ENCODE results near the gene HOXC10. TPM values are rescaled to one million over a fixed set of nuclear protein-coding genes. Genes with fewer than 3 reads are reported as not detected.

HOXC10 gene
- total RNA-seq, 1 donor from 2014 or later: not detected

- no peak overlapping the region for H3K27ac Mint-ChIP-seq (ENCODE audit: unreplicated experiment)
- no peak overlapping the region for H3K4me3 Mint-ChIP-seq (ENCODE audit: unreplicated experiment)
- H3K9me3 Mint-ChIP-seq (ENCODE audit: unreplicated experiment): no peaks in the 10 kb centered on the region
- no peak for DNase-seq (ENCODE audit: extremely low spot score, unreplicated experiment)
- H3K36me3 Mint-ChIP-seq (ENCODE audit: unreplicated experiment): no peaks in the 10 kb centered on the region
- peaks cover 15% of the 10 kb centered on the region for H3K4me1 Mint-ChIP-seq (ENCODE audit: unreplicated experiment)
- no peak for TF ChIP-seq CTCF (IDR thresholded peaks at IDR 0.05)
- peaks cover 90% of the 10 kb centered on the region for H3K27me3 Mint-ChIP-seq (ENCODE audit: unreplicated experiment)
Measured at GRCh38 chr12:53963005-53963404, 21.9 kb upstream of the HOXC10 start.

GRCh38 chr12:53963434-53964314 is 21.3 kb upstream of the HOXC10 start:
- peaks cover 90% of the 10 kb centered on the region for H3K27me3 Mint-ChIP-seq (ENCODE audit: unreplicated experiment)
- no peaks in the 10 kb centered on the region for H3K36me3 Mint-ChIP-seq (ENCODE audit: unreplicated experiment)
- H3K27ac Mint-ChIP-seq (ENCODE audit: unreplicated experiment): no peak overlapping the region
- DNase-seq (ENCODE audit: extremely low spot score, unreplicated experiment): no peak
- no peak for TF ChIP-seq CTCF (IDR thresholded peaks at IDR 0.05)
- H3K9me3 Mint-ChIP-seq (ENCODE audit: unreplicated experiment): no peaks in the 10 kb centered on the region
- H3K4me1 Mint-ChIP-seq (ENCODE audit: unreplicated experiment): peaks cover 15% of the 10 kb centered on the region
- no peak overlapping the region for H3K4me3 Mint-ChIP-seq (ENCODE audit: unreplicated experiment)

GRCh38 chr12:53964315-53964713 is 20.6 kb upstream of the HOXC10 start:
- Mint-ChIP-seq H3K36me3 (ENCODE audit: unreplicated experiment) (no peaks in the 10 kb centered on the region), H3K4me1 (ENCODE audit: unreplicated experiment) (peaks cover 15% of the 10 kb centered on the region), H3K9me3 (ENCODE audit: unreplicated experiment) (no peaks in the 10 kb centered on the region), H3K27ac (ENCODE audit: unreplicated experiment) (no peak overlapping the region), H3K4me3 (ENCODE audit: unreplicated experiment) (no peak overlapping the region), H3K27me3 (ENCODE audit: unreplicated experiment) (peaks cover 91% of the 10 kb centered on the region)
- no peak for TF ChIP-seq CTCF (IDR thresholded peaks at IDR 0.05)
- DNase-seq (ENCODE audit: extremely low spot score, unreplicated experiment): no peak

- no peak overlapping the region for H3K27ac Mint-ChIP-seq (ENCODE audit: unreplicated experiment)
- no peaks in the 10 kb centered on the region for H3K9me3 Mint-ChIP-seq (ENCODE audit: unreplicated experiment)
- no peak for TF ChIP-seq CTCF (IDR thresholded peaks at IDR 0.05)
- no peak for DNase-seq (ENCODE audit: extremely low spot score, unreplicated experiment)
- no peak overlapping the region for H3K4me3 Mint-ChIP-seq (ENCODE audit: unreplicated experiment)
- H3K4me1 Mint-ChIP-seq (ENCODE audit: unreplicated experiment): peaks cover 15% of the 10 kb centered on the region
- no peaks in the 10 kb centered on the region for H3K36me3 Mint-ChIP-seq (ENCODE audit: unreplicated experiment)
- peaks cover 91% of the 10 kb centered on the region for H3K27me3 Mint-ChIP-seq (ENCODE audit: unreplicated experiment)
Measured at GRCh38 chr12:53965281-53966084, 19.5 kb upstream of the HOXC10 start.

- Mint-ChIP-seq H3K9me3 (ENCODE audit: unreplicated experiment) (no peaks in the 10 kb centered on the region), H3K4me1 (ENCODE audit: unreplicated experiment) (peaks cover 15% of the 10 kb centered on the region), H3K4me3 (ENCODE audit: unreplicated experiment) (peak overlapping the region; percentile 68), H3K36me3 (ENCODE audit: unreplicated experiment) (no peaks in the 10 kb centered on the region), H3K27me3 (ENCODE audit: unreplicated experiment) (peaks cover 93% of the 10 kb centered on the region), H3K27ac (ENCODE audit: unreplicated experiment) (no peak overlapping the region)
- no peak for TF ChIP-seq CTCF (IDR thresholded peaks at IDR 0.05)
- no peak for DNase-seq (ENCODE audit: extremely low spot score, unreplicated experiment)
Measured at GRCh38 chr12:53966085-53966384, 18.9 kb upstream of the HOXC10 start.

Data from osteocyte (in vitro differentiated cells).